ENCODE data around the gene CEP112. TPM values are rescaled to one million over a fixed set of nuclear protein-coding genes. Genes with fewer than 3 reads are reported as not detected.

The CEP112 gene
- total RNA-seq, 1 donor from 2014 or later: 3.1 TPM

DNA sequence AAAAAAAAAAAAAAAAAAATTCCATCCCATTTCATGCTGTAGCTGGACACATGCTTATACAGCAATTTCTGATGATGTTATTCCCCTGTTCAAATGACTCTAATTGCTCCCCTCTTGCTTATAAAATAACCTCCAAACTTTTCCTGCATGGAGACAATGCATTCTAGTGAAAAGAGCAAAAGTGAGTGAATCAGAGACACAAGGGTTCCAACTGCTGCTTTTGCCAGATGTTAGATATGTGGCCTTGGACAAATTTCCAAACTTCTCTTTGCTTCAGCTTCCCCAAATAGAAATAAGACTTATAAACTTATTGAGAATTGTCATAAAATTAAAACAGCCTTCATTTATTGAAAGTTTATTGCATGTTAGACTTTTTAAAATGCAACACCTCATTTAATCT lies 565.5 kb downstream of the CEP112 start:
- no peak for DNase-seq (ENCODE audit: low spot score)
- ATAC-seq: no peak

DNA sequence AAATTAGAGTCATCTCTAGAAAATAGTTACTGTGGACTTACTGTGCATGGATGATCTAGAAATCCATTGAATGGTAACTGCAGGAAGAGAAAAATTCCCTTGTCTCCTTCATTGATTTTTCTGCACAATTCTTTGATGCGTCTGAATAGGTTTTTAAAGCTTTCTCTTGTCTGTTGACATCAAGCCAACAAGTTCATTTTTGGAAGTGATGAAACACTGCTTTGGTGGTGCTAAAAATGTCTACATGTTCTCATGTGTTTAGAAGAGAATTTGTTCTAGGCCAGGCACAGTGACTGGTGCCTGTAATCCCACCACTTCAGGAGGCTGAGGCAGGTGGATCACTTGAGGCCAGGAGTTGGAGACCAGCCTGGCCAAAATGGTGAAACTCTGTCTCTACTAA lies 573.4 kb downstream of the CEP112 start:
- DNase-seq (ENCODE audit: low spot score) (no peak), ATAC-seq (no peak)

DNA sequence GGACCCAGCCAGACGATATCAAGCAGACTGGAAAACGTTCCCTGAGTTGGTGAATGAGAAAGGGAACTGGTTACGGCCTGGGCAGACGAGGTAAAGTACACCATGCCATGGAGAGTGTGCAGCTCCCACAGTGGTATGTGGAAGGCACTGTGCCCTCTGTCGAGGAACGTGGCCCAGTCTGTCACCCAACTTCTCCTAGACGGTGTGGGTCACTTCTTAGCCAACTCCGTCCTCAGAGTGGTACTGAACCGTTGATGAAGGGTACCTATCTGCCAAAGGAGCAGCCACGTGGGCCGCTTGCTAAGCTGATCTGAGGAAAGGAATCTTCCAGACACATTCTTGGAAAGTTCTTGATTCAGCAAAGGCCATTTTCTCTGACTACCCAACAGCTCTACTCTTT lies 574.4 kb downstream of the CEP112 start:
- ATAC-seq: no peak
- DNase-seq (ENCODE audit: low spot score): no peak

DNA sequence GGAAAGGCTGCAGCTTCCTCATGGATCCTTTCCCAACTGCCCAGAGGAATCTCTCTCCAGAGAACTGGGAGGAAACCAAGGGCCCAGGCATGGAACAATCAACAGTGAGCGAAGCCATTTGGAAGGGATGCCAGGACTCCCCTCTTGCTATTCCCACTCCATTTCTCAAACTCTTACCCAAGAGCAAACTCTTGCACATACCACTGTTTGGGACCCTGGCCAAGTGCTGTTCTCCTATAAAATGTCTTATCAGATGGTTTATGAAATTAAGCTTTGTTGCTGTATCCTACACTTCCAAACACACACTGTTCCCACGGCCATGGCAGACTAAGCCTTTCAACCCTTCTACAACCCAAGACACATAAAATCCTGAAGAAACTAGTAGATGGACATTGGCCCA lies 582.2 kb downstream of the CEP112 start:
- DNase-seq (ENCODE audit: low spot score) (no peak), ATAC-seq (no peak)

DNA sequence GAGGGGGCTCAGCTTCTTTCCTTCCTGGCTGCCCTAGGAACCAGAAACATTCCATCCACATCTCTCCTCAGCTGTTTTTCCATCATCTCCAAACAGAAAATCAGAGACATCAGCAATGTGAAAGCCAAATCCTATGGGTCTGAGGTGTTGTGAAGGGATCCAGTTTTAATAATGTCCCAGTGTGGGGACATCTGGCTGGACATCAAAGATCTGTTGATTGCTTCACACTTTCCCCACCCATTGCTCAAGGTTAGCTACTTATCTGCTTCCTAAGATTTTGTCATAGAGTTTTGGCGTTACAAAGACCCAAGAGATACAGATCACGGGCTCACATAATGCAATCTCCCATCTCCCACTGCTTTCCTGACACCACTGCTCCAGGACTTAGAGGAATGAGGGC lies 582.6 kb downstream of the CEP112 start:
- no peak for DNase-seq (ENCODE audit: low spot score)
- no peak for ATAC-seq

DNA sequence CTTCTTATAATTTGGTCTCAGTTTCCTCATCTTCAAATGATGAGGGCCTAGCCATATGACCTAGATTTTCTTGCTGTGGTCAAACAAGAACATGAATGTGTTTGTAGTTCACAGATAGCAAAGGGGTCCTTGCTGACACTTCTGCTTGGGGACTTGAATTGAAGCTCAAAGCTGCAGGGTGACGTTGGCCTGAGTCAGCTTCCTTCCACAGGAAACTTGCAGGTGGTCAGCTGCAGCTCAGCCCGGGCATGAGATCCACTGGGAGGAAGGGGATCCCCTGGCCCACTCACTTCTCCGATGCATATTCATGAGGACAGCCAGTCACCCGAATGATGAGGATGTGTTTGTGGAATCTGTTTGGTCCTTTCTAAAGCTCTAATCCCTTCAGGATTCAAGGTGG lies 587.9 kb downstream of the CEP112 start:
- ATAC-seq (no peak), DNase-seq (ENCODE audit: low spot score) (no peak)

DNA sequence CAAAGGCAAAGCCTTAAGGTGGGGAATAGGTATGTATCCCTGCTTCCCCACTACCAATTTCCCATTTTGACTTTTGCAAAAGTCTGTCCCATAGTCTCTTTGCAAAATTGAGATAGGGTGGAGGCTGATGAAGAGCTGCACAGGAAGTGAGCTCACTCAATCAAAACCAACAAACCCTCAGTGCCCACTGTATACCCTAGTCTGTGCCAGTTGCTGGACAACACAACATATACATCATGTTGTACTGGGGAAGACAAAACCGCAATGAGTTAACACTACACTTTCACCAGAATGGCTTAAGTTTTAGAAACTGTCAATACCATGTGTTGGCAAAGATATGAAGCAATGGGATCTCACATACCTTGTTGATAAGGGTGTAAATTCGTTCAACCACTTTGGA lies 590.1 kb downstream of the CEP112 start:
- ATAC-seq: no peak
- no peak for DNase-seq (ENCODE audit: low spot score)

DNA sequence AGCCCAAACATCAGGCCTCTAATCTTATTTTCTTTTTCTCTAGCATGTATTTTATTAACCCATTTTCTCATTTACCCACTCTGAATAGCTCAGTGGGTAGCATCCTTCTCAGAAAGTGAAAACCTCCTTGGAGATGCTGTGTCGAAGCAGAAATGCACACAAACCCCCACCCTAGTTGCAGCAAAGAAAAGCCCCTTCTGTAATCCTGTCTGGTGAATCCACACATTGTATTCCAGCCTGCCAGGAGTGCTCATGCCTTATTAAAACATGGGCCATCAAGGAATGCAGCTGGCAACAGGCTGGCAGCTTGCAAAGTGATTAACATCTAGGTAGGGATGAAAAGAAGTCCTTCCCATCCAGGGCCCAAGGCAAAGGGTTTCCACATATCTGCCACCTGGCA lies 590.8 kb downstream of the CEP112 start:
- ATAC-seq: no peak
- DNase-seq (ENCODE audit: low spot score): no peak

DNA sequence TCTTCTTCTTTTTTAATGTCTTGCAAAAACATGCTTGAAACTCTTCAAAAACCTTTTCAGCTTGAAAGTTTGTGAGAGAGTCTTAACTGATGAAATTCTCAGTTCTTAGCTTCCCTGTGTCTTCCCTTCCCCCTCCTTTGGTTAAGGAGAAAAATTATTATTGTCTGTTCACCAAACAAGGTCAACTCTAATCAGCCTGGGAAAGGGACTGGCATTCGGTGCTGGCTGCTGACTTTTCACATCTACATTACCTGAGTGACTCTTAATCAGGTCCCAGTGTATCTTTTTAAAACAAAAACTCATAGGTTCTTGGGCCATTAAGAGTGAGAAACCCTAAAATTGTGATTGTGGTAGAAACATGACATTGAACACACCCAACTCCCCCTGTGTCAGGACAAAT lies 591.4 kb downstream of the CEP112 start:
- ATAC-seq (no peak), DNase-seq (ENCODE audit: low spot score) (no peak)

DNA sequence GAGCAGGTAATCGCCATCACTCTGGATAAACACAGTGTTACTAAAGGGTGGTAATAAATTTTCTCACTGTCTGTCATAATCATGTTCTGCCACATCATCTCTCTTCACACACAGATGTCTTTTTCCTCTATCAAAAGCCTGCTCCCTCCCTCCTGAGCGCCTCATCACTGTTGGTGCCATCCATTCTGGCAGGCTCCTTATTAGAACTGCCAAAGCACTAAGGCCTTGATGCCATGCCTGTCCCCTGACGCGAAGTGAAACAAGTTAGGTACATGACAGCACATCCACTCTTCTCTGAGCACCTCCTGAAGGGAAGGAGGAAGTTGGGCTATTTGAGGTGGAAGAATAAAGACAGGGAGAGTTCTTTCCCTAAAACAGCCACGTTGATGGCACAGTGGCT lies 592.3 kb downstream of the CEP112 start:
- ATAC-seq (no peak), DNase-seq (ENCODE audit: low spot score) (no peak)

DNA sequence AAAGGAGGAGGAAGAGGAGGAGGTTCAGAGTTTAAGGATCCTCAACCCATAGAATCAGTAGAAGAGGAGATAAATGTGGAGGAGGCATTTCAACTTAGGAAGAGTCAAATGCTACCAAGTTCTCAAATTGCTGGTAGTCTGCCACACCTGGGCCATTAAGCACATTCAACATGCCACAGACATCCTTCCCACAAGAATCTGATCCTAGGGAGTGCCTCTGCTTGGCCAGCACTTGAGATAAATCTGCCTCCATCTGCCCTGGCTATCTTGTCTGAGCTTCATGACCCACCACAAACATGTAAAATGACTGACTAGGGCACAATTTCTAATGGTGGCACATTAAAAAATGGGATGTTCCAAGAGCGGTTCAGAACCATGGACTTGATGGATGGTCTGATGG lies 593.2 kb downstream of the CEP112 start:
- ATAC-seq (no peak), DNase-seq (ENCODE audit: low spot score) (no peak)

DNA sequence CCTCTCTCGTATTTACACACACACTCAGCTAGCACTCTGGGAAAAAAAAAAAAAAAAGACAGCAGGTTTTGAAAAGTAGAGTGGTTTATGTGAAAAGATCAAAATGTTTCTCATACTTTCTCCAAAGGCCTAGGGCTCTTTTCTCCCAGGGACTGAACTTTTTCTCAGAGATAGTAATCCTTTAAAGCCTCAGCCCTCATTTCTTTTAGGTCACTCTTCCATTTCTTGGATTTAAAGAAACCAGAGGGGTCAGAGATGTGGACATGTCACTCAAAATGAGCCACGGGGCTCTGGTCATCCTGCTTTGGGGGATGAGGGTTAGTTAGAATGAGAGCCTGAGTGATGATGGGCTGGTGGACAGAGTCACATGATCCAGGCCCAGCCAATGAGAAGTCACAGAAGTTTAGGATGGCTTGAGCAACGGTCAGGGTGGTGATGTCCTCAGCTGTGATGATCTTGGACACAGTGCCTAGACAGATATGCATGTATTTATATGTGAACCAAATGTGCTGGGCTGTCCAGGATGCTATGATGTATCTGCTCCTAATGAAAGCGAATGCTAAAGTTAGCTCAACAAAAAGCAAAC lies 596.8 kb downstream of the CEP112 start:
- ATAC-seq (no peak), DNase-seq (ENCODE audit: low spot score) (no peak)

DNA sequence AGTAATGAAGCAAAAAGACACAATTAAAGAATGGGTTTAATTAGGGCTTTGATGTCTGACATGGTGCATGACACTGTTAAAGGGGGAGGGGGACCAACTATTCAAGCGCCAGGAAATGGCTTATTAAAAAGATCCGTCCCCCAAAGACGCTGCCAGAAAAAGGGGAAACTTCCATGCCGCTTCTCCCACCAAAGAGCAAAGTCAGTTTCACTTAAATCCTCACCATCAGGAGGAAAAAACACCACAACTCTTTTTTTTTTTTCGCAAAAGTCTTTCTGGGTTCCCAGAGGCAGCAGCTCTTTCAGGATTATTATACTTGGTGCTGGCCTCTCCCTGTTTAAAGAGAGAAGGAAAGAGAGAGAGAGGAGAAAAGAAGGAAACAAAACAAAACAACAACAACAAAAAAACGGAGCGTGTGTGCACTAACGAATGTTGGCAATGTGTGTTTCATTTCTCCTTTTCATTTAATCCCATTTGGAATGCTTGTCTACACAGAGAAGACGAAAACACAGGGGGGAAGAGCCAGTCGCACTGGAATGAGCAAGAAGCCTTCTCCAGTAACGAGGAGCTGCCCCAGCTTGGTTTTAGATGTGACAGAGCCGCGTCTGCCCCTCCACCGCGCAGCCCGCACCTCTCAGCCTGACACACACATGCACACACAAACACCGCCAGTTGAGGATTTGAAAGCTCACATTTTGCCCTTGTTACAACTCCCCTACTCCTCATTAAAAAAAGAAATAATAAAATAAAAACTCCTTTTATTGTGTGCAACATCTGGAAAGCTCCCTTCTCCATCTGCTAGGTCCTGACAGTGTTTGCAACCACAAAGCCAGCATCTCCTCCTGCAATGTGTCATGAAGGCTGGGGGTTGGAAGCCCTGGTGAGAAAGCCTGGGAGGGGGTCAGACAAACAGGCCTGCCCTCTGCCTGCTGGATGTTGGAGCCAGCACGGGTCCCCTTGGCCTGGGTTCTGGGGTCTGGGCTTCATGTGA lies 597.8 kb downstream of the CEP112 start:
- no peak for DNase-seq (ENCODE audit: low spot score)
- no peak for ATAC-seq

DNA sequence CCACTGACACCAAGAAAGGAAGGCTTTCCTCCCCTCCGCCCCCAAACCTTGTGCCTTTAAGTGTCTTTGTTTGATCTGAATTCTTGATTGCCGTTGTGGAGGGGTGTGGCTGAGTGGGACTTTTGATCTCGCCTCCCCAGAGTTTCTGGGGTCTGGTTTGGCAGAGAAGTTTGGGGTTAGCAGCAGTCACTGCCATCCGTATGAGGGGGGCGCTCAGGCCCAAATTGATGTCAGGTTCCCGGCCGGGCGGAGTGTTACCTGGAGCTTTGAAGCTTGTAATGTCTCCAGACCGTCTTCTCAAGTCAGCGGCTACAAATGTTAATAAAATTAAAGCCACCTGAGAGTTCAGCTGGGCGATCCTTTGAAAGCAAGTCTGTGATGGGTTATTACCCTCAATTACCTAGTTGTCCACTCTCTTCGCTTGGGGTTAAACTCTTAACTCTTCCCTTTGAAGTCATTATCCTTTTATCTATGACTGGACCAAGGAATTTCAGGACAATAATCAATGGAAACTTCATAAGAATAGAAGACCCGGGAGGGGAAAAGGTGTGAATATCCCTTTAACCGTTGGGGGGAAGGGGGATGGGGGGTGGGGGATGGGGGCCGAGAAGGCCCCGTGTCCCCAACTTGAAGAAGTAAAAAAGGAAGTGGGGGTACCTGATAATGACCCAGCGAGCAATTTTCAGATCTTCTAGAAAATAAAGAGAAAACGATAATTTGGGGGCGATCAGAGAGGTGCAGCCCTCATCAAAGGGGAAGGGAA lies 598.7 kb downstream of the CEP112 start:
- ATAC-seq (no peak), DNase-seq (ENCODE audit: low spot score) (no peak)

DNA sequence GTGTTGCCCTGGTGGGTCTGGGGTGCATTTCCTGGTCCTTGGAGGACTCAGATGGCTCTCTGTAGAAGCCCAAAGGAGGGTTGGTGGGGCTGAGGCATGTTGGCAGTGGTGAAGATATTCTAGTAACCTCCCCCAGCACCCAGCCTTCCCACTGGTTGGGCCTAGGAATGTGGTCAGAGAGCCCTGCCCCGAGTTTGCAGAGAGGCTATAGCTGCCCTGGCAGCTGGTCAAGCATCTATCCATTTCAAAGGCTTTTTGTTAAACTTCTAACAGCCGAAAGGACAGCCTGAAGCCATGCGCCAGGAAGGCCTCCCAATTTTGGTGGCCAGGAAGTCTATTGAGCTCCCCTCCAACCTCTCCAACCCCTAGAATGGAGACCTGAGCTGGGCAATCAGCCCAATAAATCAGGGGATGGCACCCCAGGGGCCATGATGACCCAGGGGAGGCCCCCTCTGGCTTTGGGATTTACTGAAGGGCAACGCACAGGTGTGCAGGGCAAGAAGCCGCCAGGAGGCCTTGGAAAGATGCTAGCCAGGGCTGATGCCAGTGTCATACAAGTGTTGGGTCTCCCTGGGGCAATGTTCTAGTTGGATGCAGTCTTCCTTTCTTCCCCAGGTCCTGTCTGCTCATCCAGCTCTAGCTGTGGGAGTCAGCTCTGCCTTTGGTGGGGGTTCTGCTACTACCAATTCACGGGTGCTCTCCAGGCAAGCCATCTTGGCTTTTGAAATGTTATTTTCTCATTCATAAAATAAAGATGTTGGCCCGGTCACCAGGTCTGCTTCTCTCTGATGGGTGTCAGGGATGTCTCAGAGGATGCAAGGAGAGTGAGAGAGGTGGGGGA lies 599.6 kb downstream of the CEP112 start:
- ATAC-seq (no peak), DNase-seq (ENCODE audit: low spot score) (no peak)

DNA sequence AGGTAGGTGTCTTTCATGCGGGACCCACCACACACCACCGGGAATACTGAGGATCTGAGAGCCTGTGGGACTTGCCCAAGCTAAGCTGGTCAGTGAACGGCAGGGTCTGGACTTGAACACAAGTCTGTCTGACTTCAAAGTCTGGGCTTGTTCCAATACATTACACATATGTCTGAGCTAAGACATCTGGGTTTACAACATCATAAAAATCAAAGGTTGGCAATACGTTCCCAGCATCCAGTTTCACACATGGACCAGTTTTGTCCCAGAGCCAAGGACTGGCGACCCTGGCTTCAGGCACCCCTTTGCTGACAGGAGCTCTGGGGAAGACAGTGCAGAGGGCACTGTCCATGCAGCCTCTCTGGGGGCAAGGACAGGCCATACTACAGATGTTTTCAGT lies 602.6 kb downstream of the CEP112 start:
- DNase-seq (ENCODE audit: low spot score) (no peak), ATAC-seq (no peak)

DNA sequence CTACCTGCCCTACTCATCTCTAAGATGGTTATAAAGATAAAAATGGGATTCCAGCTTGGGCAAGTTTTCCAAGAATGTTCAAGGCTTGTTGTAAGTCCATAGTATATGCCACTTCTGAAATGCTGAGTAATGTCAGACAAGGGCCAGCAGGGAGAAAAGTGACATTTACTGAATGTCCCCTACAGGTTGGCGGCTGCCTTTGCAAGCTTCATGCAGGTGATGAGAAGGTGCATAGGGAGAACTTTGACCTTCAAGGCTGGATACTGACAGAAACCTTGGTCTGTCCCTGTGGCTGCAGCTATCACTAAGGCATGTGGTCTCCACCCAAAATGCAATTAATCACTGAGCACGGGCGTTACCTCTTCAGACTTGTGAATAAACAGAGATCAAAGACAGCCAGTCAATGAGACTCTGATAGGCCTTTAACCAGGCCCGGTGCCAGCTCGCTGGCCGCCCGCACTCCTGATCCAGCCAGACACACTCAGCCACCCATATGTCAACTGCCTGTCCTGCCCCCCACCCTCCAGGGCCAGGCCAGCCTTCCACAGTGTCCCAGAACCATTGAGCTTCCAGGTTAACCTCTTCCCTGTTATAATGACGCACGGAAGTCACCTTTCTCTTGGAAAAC lies 603.6 kb downstream of the CEP112 start:
- no peak for ATAC-seq

DNA sequence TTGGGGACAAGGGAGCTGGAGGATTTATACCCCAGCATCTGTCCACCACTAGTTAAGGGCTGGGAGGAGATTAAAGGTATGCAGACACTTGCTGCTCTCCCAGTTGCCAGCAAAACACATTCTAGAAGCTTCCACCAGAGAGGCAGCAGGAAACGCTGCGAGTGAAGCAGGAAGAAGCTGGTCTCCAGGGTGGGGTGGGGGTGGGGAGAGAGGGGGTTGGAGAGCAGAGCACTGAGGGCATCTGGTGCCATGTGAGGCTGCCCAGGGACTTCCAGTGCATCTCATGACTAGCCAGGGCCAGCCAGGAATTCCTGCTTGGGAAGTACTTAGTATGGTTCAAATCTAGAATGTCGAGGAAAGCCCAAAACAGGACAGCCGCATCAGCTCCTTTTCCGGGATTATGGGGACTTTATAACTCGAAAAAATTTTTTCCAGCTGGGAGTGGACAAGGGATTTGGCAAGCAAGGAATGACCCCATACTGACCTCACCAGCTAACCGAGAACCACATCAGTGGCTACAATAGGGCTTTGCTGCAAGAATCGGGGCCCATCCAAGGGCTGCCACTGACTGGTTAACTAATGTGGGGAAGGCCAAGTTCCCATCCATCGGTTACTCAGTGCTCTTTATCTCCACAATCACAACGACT lies 604.3 kb downstream of the CEP112 start:
- no peak for ATAC-seq

More for the DNA sequence above, 603.6 kb downstream of the CEP112 start:
- DNase-seq (ENCODE audit: low spot score): no peak

DNA sequence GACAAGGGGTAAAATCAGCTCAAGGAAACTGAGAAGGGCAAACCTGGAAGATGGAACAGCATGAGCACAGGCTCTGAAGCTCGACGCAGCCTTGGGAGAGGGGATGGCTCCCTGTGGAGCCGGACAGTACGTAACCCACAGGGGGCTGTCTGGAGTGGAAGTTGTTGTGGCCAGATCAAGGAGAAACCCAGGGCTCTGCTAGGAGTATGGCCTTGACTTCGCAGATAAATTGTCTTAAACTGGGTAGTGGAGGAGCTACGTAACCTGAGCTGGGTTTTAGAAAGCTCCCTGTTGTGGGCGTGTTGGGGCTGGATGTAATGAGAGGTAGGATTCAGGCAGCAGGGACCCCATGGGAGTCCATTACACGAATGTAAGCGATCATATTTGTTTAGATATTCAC lies 605.0 kb downstream of the CEP112 start:
- DNase-seq (ENCODE audit: low spot score) (no peak), ATAC-seq (no peak)

More for the DNA sequence above, 604.3 kb downstream of the CEP112 start:
- DNase-seq (ENCODE audit: low spot score): no peak

Data from left lobe of liver (tissue), 2 donors.